SIG-M5 (cell line): ENCODE measurements around the gene FRMD4A.

ENCODE experiments used
- DNase-seq: peaks from one replicate; lab custom pipeline; 2025; lab: John Stamatoyannopoulos, UW

Gene FRMD4A

GRCh38 chr10:14330388-14331061, at the start of gene FRMD4A:
TSS of gene FRMD4A (minus strand) at chr10:14330924.
- no peak for DNase-seq

GRCh38 chr10:14379556-14380280, 49.0 kb upstream of the FRMD4A start:
- DNase-seq: no peak

GRCh38 chr10:14378387-14378960, 47.8 kb upstream of the FRMD4A start:
- DNase-seq: no peak

- no peak for DNase-seq
Observed at GRCh38 chr10:14377591-14378175, 47.0 kb upstream of the FRMD4A start.

- no peak for DNase-seq
Observed at GRCh38 chr10:14374745-14375445, 44.2 kb upstream of the FRMD4A start.

GRCh38 chr10:14372606-14373005, 41.9 kb upstream of the FRMD4A start:
- no peak for DNase-seq

GRCh38 chr10:14371581-14371980, 40.9 kb upstream of the FRMD4A start:
- DNase-seq: no peak

- DNase-seq: no peak
Observed at GRCh38 chr10:14370894-14371293, 40.2 kb upstream of the FRMD4A start.

GRCh38 chr10:14369906-14370305, 39.2 kb upstream of the FRMD4A start:
- DNase-seq: no peak

- no peak for DNase-seq
Observed at GRCh38 chr10:14366760-14367159, 36.0 kb upstream of the FRMD4A start.

- DNase-seq: no peak
Observed at GRCh38 chr10:14365266-14365665, 34.5 kb upstream of the FRMD4A start.

GRCh38 chr10:14362104-14362503, 31.4 kb upstream of the FRMD4A start:
- no peak for DNase-seq

- no peak for DNase-seq
Observed at GRCh38 chr10:14360961-14361360, 30.2 kb upstream of the FRMD4A start.

- no peak for DNase-seq
Observed at GRCh38 chr10:14360515-14360914, 29.8 kb upstream of the FRMD4A start.

- DNase-seq: no peak
Observed at GRCh38 chr10:14358886-14359573, 28.3 kb upstream of the FRMD4A start.

- no peak for DNase-seq
Observed at GRCh38 chr10:14356921-14357320, 26.2 kb upstream of the FRMD4A start.

GRCh38 chr10:14355750-14356149, 25.0 kb upstream of the FRMD4A start:
- DNase-seq: no peak

GRCh38 chr10:14353291-14353913, 22.7 kb upstream of the FRMD4A start:
- DNase-seq: no peak

GRCh38 chr10:14350006-14350405, 19.3 kb upstream of the FRMD4A start:
- DNase-seq: no peak

GRCh38 chr10:14349081-14349480, 18.4 kb upstream of the FRMD4A start:
- DNase-seq: no peak

- no peak for DNase-seq
Observed at GRCh38 chr10:14345262-14345661, 14.5 kb upstream of the FRMD4A start.
